HG03520 (cell line): ENCODE measurements around the gene GNG2.

Source experiments
- ATAC-seq: cut with Tn5 transposase; IDR thresholded peaks from one replicate; pipeline ENCODE4 v1.9.1; 2021; ENCODE audit warnings: mild to moderate bottlenecking, moderate library complexity; ENCODE audit not compliant: unreplicated experiment

GNG2 gene

DNA sequence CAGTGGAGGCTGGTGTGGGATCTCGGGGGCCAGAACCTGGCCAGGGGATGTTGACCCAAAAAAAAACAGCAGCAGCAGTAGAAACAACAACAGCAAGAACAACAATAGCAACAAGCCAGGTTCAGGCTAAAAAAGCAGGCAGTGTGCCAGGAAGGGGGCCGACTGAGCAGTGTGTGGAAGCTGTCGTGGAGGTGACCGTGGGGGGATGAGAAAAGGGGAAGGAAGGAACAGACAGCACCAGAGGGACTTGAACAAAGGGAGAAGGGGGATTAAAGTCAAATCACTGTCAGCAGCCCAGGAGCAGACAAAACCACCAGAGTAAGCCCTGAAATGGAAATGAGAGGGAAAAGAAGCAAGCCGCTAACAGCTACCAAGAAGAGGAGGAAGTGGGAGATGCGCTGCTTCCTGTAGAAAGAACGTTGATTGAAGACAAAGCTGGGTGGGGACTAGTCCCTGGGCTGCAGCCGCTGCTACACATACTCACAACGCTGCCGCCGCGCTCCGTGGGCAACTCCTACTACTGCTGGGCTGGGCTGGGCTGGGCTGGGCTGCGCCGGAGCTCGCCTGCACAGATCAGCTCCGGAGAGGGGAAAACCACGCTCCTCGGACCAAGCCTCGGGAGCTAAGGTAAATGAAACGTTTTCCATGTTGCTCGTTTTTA, at the start of gene GNG2:
TSS of gene GNG2 (plus strand) at position 449 of the 661 bp plus-strand sequence. CDS start 90,067 bp downstream, outside the sequence.
- peak; percentile 84 for ATAC-seq

DNA sequence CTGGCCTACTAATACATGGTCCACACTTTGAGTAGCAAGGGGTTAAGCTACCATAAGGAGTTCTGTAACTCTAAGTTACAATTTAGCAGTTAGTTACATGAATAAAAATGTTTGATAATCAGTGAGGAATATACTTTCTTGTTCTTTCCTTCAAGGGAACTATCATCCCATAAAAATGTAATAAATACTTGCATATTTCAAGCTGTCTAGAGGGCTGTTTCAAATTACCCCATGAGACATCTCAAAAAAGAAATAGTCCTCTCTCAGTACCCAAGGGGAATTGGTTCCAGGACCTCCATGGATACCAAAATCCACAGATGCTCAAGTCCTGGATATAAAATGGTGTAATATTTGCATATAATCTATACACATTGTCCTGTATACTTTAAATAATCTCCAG, 48.7 kb upstream of the GNG2 start:
- no peak for ATAC-seq

DNA sequence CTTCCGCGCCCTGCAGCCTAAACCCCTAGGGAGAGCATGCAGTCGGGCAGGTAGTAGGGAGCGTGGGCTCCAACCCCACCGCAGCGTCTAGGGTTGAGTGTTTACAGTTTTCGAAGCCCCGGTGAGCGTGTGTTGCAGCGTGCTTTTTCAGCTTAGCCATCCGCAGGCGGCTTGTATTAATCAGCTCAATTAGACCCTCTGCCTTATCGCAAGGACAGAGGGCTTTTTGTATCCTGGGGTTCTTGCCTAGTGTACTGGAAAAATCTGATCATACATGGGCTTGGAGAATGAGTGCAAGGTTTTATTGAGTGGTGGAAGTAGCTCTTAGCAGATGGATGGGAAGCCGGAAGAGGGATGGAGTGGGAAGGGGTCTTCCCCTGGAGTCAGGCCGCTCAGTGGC, 44.4 kb upstream of the GNG2 start:
- no peak for ATAC-seq

DNA sequence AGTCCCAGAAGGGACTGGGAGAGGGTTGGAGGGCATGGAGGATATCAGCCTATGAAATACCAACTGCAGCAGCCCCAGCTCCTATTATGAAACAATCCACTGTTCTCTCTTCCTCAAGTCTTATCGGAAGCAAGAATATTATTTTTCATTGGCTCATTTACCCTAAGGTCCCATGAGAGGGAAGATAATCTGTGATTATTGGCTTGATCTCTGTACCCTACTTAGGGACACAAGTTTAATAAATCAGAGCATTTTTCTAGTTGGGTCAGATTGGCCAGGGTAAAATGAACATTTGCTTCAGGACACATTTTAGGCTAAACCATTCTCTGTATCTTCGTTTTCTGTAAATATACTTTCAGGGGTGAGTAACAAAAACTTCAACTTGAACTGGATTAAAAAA, 43.1 kb upstream of the GNG2 start:
- ATAC-seq: no peak

DNA sequence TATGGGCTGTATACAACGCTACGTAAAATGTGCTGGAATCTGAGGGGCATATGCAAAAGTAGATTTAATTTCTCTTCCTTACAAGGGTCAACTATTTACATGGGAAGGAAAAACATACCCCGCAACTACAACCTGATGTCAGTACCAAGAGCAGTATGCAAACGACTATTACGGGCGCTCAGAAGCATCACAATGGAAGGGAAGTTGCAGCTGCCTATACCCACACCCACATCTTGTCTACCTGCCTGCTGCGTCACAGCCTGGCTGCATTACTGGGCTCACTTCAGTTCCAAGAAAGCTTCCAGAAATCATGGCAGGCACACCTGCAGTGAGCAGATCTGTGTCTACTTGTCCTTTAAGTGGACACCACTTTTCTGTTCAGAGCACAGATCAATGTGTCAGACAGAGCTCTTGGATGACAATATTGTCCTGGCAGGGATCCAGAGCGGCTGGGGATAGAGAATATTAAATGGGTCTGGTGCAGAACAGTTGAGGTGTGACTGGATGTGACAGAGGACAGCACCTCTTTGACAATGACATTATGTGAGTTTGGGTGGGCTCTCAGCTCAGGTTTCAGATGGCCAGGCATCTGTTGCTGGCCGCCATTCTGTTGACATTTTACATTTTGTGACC, 41.5 kb upstream of the GNG2 start:
- ATAC-seq: no peak

DNA sequence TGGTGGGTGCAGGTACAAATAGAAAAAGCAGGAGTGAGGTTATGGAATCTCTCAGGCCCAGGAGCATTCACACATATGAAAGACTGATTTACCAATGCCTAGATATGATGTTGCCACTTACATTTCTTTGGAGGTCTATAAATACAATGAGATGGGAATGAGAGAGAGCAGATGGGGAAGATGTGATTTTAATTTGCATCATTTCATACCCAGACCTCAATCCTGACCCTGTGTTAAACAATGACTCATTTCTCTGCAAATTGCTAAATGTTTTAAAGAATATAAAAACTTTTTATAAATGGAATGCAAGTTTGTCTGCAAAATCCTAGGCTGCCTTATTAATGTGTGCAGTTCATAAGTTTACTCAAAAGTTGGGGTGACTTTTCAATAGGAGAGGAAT, 38.6 kb upstream of the GNG2 start:
- no peak for ATAC-seq

DNA sequence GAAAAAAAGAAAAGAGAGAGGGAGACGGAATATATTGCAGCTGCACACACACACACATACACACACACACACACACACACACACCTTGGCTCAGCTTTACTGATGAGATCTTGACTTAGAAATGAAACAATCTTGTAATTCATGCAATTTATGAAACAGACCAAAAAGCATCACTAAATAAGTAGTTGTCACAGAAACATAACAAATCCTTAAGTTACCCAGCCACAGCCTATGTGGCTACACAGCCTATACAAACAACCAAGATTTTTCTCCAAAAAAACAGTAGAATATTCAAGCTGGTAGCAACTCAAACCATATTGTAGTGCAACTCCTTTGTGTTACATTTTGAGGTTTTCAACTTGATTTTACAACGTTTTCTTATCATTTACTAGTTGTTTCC, 37.9 kb upstream of the GNG2 start:
- no peak for ATAC-seq

DNA sequence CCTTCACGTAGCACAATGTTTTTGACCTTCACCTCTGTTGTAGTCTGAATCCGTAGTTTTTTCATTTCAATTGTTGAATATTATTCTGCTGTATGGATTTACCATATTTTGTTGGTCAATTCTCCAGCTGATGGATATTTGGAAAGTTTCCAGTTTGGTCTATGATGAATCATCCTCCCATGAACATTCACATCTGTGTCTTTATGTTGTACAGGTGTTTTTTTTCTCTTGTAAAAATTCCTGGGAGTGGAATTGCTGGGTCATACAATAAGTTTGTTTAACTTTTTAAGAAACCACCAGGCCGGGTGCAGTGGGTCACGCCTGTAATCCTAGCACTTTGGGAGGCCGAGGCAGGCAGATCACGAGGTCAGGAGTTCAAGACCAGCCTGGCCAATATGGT, 36.7 kb upstream of the GNG2 start:
- ATAC-seq: no peak

DNA sequence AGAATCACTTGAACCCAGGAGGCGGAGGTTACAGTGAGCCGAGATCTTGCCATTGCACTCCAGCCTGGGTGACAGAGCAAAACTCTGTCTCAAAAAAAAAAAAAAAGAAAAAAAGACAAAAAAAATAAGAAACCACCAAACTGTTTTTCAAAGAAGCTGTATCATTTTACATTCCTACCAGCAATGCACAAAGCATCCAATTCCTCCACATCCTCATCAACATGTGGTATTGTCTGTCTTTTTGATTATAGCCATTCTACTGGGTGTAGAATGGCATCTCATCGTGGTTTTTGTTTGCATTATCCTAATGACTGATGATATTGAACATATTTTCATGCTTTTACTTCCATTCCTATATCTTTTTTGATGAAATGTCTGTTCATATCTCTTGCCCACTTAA, 36.2 kb upstream of the GNG2 start:
- no peak for ATAC-seq

DNA sequence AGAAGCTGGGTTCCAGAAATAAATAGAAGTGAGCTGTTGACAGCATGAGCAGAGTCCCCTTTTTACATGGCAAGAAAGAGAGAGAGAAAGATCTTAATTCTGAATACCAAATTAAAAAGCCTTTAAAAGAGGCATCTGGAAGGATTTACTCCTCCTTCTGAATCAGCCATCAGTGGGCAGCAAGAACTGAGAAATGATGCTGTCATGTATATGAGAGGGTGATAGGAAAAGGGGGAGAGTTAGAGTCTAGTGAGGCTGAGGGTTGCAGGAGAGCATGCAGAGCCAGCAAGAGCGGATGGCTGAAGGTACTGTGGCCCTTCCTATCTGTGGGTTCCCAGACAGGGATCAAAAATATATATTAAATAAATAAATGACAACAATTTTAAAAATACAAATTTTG, 34.5 kb upstream of the GNG2 start:
- ATAC-seq: no peak

DNA sequence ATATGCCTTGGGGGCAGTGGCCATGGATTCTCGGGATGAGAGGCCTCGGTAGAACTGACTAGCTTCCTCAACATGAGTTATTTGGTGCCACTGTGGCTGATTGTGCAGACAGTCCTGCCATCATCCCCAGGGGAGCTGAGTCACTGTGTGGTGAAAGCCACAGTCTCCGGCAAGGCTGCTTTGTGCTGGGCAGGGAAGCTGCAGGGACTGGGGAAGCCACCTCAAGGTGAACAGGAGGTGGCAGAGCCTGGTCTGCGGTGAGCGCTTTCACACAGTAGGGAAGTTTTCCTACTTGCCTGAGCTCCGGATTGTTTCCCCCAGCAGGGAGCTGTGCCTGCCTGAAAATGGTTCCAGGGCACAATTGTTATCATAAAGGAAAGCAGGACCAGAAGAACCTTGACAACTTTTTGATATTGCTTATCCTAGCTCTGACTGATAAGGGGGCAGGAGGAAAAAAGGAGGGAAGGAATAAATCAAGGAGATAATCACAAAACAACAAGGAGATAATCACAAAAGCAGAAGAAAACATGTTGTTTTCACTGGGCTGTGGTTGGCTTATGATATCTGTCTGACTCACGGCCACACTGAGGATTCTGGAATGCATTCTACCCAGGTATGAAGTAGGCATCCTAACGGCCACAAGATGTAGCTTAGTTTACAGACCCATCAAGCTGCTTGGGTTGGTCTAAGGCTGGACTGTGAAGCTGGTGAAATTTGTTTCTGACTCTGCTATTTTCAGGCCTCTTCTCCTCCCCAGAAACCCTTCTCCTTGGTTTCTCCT, 32.2 kb upstream of the GNG2 start:
- peak; percentile 51 for ATAC-seq

DNA sequence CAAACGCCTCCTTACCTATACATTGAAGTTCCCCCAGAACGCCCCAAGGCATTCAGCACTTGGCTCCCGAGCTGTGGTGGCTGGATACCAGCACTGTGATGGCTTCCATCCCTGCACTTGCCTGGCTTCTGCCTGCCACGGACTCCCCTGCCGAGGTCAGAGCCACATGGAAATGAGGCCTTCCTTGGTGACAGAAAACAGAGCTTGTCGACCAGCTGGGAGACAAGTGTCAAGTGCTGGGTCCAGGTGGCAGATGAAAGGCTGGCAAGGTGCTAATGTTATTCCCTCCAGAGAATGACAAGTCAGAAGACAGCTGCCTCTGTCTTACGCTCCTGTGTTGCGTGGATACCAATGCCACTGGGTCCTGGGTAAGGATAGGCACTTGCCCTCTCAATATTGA, 26.2 kb upstream of the GNG2 start:
- ATAC-seq: no peak

DNA sequence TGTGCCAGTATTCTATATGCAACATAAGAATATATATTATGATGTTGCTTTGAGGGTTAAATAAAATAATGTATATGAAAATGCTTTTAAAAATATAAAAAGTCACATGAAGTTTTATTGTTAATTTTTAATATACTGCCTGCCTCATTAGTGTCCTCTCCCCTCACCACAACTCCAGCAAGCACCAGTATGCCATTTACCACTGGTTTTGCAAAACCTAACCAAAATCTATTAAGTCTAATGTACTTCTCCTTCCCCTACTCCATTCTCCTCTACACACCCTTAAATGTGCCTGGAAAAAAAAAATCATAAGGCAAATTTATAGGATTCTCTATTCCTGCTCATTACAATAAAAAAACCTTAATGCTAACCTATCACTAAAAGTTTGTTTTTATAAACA, 24.0 kb upstream of the GNG2 start:
- no peak for ATAC-seq

DNA sequence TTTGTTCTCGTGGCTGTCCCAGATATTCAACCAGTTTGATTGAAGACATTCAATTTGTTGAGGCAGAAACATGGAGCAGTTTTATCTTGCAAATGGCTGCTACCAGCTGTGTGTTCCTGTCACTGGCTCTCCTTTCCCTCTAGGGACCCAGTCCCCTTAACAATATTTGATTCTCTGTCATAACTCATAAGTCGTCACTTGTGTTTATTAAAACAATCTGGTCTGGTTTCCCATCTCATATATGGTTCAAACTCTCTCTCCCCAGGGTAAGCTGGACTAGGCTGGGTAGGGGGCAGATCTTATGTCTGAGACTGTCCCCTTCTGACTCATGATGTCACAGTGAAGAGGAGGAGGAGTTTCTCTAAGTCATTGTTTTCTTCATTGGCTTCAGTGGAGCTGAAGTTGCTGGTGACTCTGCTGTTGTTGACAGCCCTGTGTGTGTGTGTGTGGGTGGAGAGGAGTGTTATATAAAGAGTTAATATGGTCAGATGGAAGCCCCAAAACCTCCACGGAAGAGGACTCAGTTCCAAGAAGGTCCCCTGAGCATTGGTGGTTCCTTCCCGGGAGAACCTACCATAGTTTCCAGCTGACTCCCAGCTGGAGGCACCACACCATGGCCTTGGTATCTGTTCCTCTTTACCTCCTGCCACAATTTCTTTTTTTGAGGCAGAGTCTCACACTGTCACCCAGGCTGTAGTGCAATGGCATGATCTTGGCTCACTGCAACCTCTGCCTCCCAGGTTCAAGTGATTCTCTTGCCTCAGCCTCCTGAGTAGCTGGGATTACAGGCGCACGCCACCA, 16.1 kb upstream of the GNG2 start:
- peak; percentile 27 for ATAC-seq

DNA sequence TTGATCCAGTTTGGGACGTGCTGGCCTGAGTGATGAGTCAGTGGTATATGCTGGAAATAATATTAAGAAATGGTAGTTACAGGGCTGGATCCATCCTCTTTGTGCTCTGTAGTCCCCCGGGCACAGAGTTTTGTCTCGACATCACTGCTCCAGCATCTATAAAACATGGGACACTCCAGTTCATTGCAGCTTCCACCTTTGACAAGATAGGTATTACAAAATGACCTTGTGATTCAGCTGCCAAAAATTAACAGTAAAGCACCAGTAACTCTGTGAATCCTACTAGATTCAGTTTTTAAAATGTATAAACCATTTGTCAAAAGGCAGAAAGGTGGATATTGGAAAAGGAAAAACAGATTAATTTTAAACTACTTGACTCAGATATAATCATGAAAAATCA, 14.6 kb upstream of the GNG2 start:
- ATAC-seq: no peak

DNA sequence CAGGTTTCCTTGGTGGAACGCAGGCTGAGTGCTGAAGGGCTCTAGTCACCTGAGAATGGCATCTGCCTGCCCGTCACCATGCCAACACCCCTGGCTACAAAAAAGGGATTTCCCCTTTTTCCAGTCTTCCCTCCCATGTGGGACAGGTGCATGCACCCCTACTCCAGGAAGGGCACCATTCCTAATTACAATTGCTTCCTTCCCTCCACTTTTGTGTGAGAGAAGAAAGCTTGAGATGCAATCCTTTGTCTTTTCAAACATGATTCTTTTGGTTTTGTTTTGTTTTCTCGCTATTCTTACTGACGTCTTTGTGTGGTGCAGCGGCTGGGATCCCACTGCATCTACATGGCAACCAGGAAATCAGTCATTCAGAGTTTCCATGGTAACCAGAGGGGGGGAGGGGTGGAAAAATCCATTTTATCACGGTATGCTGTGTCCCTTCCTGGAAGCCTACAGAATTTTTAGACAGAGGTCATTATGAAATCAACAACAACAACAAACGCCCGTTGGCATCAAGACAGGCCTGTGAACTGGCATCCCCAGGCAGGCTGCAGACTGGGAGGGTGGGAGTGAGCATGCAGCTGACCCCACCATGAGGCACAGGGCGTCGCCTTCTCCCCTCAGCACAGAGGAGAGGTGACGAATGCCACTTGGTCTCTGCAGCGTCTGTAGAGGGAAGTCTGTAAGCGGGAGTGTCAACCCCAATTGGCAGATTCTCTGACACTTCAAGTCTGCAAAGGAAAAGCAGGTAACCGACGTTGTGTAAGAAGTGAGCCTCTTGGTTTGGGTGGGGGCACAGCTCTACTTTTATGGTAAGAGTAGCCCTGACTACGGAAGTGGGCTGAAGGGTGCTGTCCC, 13.6 kb upstream of the GNG2 start:
- ATAC-seq: peak; percentile 59

DNA sequence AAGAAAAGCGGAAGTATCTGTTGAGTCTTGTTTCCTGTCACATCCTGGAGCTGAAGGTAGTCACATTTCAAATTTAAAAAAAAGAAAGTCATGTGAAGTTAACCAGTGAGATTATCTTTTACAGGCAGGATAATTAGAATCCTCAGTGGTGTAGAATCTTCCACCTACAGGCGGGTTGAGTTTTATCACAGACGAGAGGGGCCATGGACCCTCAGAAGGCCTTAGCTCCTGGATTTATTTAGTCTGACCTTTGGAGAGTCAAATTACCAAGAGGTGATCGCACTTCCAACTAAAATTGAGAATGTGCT, 13.0 kb upstream of the GNG2 start:
- ATAC-seq: no peak

DNA sequence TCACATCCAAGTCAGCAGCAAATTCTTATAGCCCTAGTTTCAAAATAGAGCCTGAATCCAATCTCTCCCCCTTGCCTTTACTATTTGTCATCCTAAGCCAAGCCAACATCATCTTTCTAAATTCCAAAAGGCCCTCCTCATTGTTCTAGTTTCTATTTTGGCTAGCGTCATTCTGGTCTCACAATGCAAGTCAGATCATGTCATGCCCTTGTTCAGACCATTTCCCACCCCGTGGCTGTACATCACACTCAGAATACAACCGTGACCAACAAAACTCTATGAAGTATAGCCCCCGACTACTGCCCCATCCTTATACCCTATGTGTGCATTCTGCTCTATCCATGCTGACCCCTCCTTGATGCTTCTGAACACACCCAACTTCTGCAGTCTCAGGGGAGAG, 12.3 kb upstream of the GNG2 start:
- no peak for ATAC-seq

DNA sequence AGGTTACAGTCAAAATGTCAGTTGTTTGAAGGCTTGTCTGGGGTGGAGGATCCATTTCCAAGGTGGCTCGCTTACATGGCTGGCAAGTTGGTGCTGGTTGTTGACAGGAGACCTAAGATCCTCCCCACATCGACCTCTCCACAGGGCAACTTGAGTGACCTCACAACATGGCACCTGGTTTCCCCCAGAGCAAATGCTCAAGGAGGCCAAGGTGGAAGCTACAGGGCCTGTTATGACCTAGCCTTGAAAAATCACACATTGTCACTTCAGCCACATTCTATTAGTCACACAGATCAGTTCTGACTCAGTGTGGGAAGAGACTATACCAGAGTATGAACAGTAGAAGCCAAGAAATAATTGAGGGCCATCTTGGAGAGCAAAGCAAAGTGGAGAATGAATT, 11.3 kb upstream of the GNG2 start:
- ATAC-seq: no peak

DNA sequence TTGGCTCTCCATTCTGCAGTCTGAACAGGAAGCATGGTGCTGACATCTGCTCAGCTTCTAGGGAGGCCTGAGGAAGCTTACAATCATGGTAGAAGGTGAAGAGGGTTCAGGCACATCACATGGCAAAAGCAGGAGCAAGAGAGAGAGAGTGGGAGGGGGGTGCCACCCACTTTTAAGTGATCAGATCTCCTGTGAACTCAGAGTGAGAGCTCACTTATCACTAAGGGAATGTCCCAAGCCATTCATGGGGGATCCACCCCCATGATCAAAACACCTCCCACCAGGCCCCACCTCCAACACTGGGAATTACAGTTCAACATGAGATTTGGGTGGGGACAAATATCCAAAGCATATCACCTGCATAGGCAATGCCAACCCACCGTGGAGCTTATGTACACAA, 9.8 kb upstream of the GNG2 start:
- no peak for ATAC-seq

DNA sequence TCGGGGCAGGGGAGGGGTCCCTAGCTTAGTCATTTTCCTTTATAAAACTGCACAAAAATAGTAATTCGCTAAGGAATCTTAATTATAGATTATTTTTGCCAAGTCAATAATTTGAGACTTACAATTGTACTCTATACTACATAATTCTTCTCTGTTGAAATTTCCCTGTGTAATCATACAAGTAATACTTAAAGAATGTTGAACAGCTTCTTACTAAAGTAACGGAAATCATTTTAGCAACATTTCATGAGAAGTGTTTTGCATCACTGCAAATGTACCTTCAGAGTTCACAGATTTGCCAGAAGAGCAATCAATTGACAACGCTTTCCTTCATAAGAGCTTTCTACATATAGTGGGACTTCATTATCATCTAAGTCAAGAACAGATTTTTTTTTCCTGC, 7.9 kb upstream of the GNG2 start:
- no peak for ATAC-seq
